DMS53 (cell line): ENCODE measurements around the gene SYNGR2.
A peak's percentile ranks its signal among the peaks of the same experiment; 100 is the strongest.

Source experiments
- DNase-seq: peaks from one replicate; lab custom pipeline; 2025; lab: John Stamatoyannopoulos, UW

SYNGR2 gene

GRCh38 chr17:78168242-78168902, at the start of gene SYNGR2:
Gene SYNGR2, plus strand, starts transcription at chr17:78168581. Its CDS starts 36 bp downstream, at chr17:78168617.
- peak; percentile 97 for DNase-seq

GRCh38 chr17:78118801-78119241, 49.6 kb upstream of the SYNGR2 start:
- DNase-seq: no peak

GRCh38 chr17:78120537-78120936, 47.8 kb upstream of the SYNGR2 start:
- DNase-seq: no peak

GRCh38 chr17:78120971-78121800, 47.2 kb upstream of the SYNGR2 start:
- DNase-seq: no peak

- no peak for DNase-seq
These were observed 46.6 kb upstream of the SYNGR2 start for GRCh38 chr17:78121801-78122215.

GRCh38 chr17:78122216-78122930, 46.0 kb upstream of the SYNGR2 start:
- DNase-seq: no peak

GRCh38 chr17:78122931-78123249, 45.5 kb upstream of the SYNGR2 start:
- no peak for DNase-seq

GRCh38 chr17:78123258-78123929, 45.0 kb upstream of the SYNGR2 start:
- no peak for DNase-seq

GRCh38 chr17:78124081-78124835, 44.1 kb upstream of the SYNGR2 start:
- no peak for DNase-seq

GRCh38 chr17:78124836-78125137, 43.6 kb upstream of the SYNGR2 start:
- DNase-seq: no peak

- DNase-seq: no peak
These were observed 43.1 kb upstream of the SYNGR2 start for GRCh38 chr17:78125138-78125913.

- DNase-seq: no peak
These were observed 42.1 kb upstream of the SYNGR2 start for GRCh38 chr17:78125976-78126894.

GRCh38 chr17:78126895-78127238, 41.5 kb upstream of the SYNGR2 start:
- DNase-seq: no peak

GRCh38 chr17:78127239-78127887, 41.0 kb upstream of the SYNGR2 start:
- peak; percentile 40 for DNase-seq

- peak; percentile 68 for DNase-seq
These were observed 40.4 kb upstream of the SYNGR2 start for GRCh38 chr17:78127888-78128550.

- DNase-seq: peak; percentile 92
These were observed 39.6 kb upstream of the SYNGR2 start, which contains the start of gene TMC6 for GRCh38 chr17:78128551-78129350. Gene TMC6, minus strand, starts transcription at chr17:78128755. Its CDS starts 1,923 bp downstream, at chr17:78126832.

GRCh38 chr17:78129351-78130089, 38.9 kb upstream of the SYNGR2 start:
- DNase-seq: no peak
